Measurements from ENCODE around the gene NBEAL1.
"Not testable (repeated sequence)": the region's sequence is repeated elsewhere in the genome, so short reads cannot be mapped to it uniquely, and the experiment has no call there.

NBEAL1 gene

GRCh38 chr2:203037026-203037425 lies 22.4 kb downstream of the NBEAL1 start:
- no peaks in the 10 kb centered on the region for H3K9me3 ChIP-seq (ENCODE audit: severe bottlenecking)
- H3K36me3 ChIP-seq (ENCODE audit: low read depth) = peaks cover 12% of the 10 kb centered on the region
- H3K27me3 ChIP-seq (ENCODE audit: insufficient read depth, poor library complexity, severe bottlenecking) = no peaks in the 10 kb centered on the region
- no peak overlapping the region for H3K4me3 ChIP-seq (ENCODE audit: severe bottlenecking)
- peaks cover 22% of the 10 kb centered on the region for H3K4me1 ChIP-seq (ENCODE audit: insufficient read depth, poor library complexity, severe bottlenecking)
- ATAC-seq (ENCODE audit: low read depth) = no peak
- DNase-seq (ENCODE audit: low spot score) = no peak
- H3K27ac ChIP-seq (ENCODE audit: poor library complexity, severe bottlenecking) = peak overlapping the region; percentile 86
- TF ChIP-seq, protein P1, sequence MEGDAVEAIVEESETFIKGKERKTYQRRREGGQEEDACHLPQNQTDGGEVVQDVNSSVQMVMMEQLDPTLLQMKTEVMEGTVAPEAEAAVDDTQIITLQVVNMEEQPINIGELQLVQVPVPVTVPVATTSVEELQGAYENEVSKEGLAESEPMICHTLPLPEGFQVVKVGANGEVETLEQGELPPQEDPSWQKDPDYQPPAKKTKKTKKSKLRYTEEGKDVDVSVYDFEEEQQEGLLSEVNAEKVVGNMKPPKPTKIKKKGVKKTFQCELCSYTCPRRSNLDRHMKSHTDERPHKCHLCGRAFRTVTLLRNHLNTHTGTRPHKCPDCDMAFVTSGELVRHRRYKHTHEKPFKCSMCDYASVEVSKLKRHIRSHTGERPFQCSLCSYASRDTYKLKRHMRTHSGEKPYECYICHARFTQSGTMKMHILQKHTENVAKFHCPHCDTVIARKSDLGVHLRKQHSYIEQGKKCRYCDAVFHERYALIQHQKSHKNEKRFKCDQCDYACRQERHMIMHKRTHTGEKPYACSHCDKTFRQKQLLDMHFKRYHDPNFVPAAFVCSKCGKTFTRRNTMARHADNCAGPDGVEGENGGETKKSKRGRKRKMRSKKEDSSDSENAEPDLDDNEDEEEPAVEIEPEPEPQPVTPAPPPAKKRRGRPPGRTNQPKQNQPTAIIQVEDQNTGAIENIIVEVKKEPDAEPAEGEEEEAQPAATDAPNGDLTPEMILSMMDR (IDR thresholded peaks at IDR 0.05; ENCODE audit: poor library complexity, severe bottlenecking) = no peak

- Histone ChIP-seq H3K9me3 (ENCODE audit: severe bottlenecking) (no peaks in the 10 kb centered on the region), H3K4me3 (ENCODE audit: severe bottlenecking) (no peak overlapping the region), H3K27me3 (ENCODE audit: insufficient read depth, poor library complexity, severe bottlenecking) (no peaks in the 10 kb centered on the region), H3K27ac (ENCODE audit: poor library complexity, severe bottlenecking) (peak overlapping the region; percentile 86), H3K4me1 (ENCODE audit: insufficient read depth, poor library complexity, severe bottlenecking) (peaks cover 22% of the 10 kb centered on the region), H3K36me3 (ENCODE audit: low read depth) (peaks cover 22% of the 10 kb centered on the region)
- TF ChIP-seq, protein P1 (IDR thresholded peaks at IDR 0.05; ENCODE audit: poor library complexity, severe bottlenecking) = no peak
- peak; percentile 88 for ATAC-seq (ENCODE audit: low read depth)
- DNase-seq (ENCODE audit: low spot score) = no peak
These were observed 23.9 kb downstream of the NBEAL1 start for GRCh38 chr2:203038586-203038985.

GRCh38 chr2:203039211-203039610 lies 24.5 kb downstream of the NBEAL1 start:
- peak; percentile 88 for ATAC-seq (ENCODE audit: low read depth)
- not testable (repeated sequence) for DNase-seq (ENCODE audit: low spot score); H3K27me3 ChIP-seq (ENCODE audit: insufficient read depth, poor library complexity, severe bottlenecking); H3K9me3 ChIP-seq (ENCODE audit: severe bottlenecking); H3K4me3 ChIP-seq (ENCODE audit: severe bottlenecking)
- peak overlapping the region; percentile 86 for H3K27ac ChIP-seq (ENCODE audit: poor library complexity, severe bottlenecking)
- peaks cover 22% of the 10 kb centered on the region for H3K4me1 ChIP-seq (ENCODE audit: insufficient read depth, poor library complexity, severe bottlenecking)
- H3K36me3 ChIP-seq (ENCODE audit: low read depth) = peaks cover 26% of the 10 kb centered on the region

DNA sequence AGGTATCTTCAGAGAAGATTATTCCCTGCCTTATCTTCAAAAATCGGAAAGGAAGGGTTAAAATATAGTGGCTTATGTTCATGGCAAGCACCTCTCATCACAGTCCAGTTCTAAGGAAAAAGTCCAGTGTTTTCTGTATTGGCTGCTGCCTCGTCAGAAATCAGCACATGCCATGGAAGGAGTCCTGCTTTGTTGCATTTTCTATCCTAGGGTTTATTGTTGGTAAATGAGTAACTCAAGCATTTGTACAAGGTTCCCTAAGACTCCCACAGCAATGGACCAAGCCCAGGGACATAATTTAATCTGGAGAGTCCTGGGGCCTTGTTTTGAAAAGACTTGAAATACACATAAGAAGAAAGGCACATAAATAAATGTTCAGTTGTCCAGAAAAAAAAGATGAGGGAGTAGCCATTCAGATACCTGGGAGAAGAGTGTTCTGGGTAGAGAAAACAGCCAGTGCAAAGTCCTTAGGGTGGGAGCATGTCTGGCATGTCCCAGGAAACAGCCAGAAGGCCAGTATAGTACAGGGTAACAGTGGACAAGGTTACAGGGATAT lies 26.4 kb downstream of the NBEAL1 start:
- Histone ChIP-seq H3K4me1 (ENCODE audit: insufficient read depth, poor library complexity, severe bottlenecking) (peaks cover 22% of the 10 kb centered on the region), H3K27ac (ENCODE audit: poor library complexity, severe bottlenecking) (no peak overlapping the region), H3K27me3 (ENCODE audit: insufficient read depth, poor library complexity, severe bottlenecking) (no peaks in the 10 kb centered on the region), H3K9me3 (ENCODE audit: severe bottlenecking) (no peaks in the 10 kb centered on the region), H3K36me3 (ENCODE audit: low read depth) (peaks cover 33% of the 10 kb centered on the region), H3K4me3 (ENCODE audit: severe bottlenecking) (no peak overlapping the region)
- DNase-seq (ENCODE audit: low spot score) = no peak
- TF ChIP-seq, protein P1 (IDR thresholded peaks at IDR 0.05; ENCODE audit: poor library complexity, severe bottlenecking) = no peak
- no peak for ATAC-seq (ENCODE audit: low read depth)

GRCh38 chr2:203042178-203042577 lies 27.5 kb downstream of the NBEAL1 start:
- TF ChIP-seq, protein P1 (IDR thresholded peaks at IDR 0.05; ENCODE audit: poor library complexity, severe bottlenecking) = no peak
- peaks cover 19% of the 10 kb centered on the region for H3K4me1 ChIP-seq (ENCODE audit: insufficient read depth, poor library complexity, severe bottlenecking)
- DNase-seq (ENCODE audit: low spot score) (no peak), ATAC-seq (ENCODE audit: low read depth) (no peak)
- H3K4me3 ChIP-seq (ENCODE audit: severe bottlenecking) = no peak overlapping the region
- H3K36me3 ChIP-seq (ENCODE audit: low read depth) = peaks cover 33% of the 10 kb centered on the region
- H3K27ac ChIP-seq (ENCODE audit: poor library complexity, severe bottlenecking) = no peak overlapping the region
- H3K9me3 ChIP-seq (ENCODE audit: severe bottlenecking) = no peaks in the 10 kb centered on the region
- no peaks in the 10 kb centered on the region for H3K27me3 ChIP-seq (ENCODE audit: insufficient read depth, poor library complexity, severe bottlenecking)

Data from RWPE2 (cell line).